ENCODE data around the gene DYRK2. TPM values are rescaled to one million over a fixed set of nuclear protein-coding genes. Genes with fewer than 3 reads are reported as not detected.

DYRK2 gene
- polyA plus RNA-seq, 3 donors, result 7.5 to 12.5 (median 9.7) TPM

DNA sequence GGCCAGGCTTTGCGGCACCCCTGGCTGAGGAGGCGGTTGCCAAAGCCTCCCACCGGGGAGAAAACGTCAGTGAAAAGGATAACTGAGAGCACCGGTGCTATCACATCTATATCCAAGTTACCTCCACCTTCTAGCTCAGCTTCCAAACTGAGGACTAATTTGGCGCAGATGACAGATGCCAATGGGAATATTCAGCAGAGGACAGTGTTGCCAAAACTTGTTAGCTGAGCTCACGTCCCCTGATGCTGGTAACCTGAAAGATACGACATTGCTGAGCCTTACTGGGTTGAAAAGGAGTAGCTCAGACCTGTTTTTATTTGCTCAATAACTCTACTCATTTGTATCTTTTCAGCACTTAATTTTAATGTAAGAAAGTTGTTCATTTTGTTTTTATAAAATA lies 9.9 kb downstream of the DYRK2 start:
- 95% methylated on average over 6 of the region's 8 CpGs for WGBS (ENCODE audit: insufficient coverage)
- H3K36me3 Mint-ChIP-seq, result peaks cover 35 to 42% of the 10 kb centered on the region in 2 donors
- H3K27me3 Mint-ChIP-seq (ENCODE audit: low read depth in 3 of 3), result no peaks in the 10 kb centered on the region
- peaks cover 70% of the 10 kb centered on the region for H4K20me1 ChIP-seq (ENCODE audit: insufficient read depth, low read length)
- H3K27ac ChIP-seq (ENCODE audit: low read depth in 1 of 2, low read length in 2 of 2), result no peak overlapping the region
- TF ChIP-seq, protein P1, sequence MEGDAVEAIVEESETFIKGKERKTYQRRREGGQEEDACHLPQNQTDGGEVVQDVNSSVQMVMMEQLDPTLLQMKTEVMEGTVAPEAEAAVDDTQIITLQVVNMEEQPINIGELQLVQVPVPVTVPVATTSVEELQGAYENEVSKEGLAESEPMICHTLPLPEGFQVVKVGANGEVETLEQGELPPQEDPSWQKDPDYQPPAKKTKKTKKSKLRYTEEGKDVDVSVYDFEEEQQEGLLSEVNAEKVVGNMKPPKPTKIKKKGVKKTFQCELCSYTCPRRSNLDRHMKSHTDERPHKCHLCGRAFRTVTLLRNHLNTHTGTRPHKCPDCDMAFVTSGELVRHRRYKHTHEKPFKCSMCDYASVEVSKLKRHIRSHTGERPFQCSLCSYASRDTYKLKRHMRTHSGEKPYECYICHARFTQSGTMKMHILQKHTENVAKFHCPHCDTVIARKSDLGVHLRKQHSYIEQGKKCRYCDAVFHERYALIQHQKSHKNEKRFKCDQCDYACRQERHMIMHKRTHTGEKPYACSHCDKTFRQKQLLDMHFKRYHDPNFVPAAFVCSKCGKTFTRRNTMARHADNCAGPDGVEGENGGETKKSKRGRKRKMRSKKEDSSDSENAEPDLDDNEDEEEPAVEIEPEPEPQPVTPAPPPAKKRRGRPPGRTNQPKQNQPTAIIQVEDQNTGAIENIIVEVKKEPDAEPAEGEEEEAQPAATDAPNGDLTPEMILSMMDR (IDR thresholded peaks at IDR 0.05), result no peak
- H3K9me3 ChIP-seq (replicated peaks in 1 of 2; ENCODE audit: control insufficient read depth in 1 of 2, insufficient read depth in 1 of 2, low read length in 2 of 2), result no peaks in the 10 kb centered on the region
- no peak overlapping the region for H3K27ac Mint-ChIP-seq
- no peaks in the 10 kb centered on the region for H3K27me3 ChIP-seq (ENCODE audit: control insufficient read depth in 2 of 2, insufficient read depth in 2 of 2, low read length in 2 of 2)
- peaks cover 8% of the 10 kb centered on the region for H3K4me1 Mint-ChIP-seq
- no peak for DNase-seq
- H2AFZ ChIP-seq (ENCODE audit: insufficient read depth, low read depth, low read length, poor library complexity, severe bottlenecking), result no peak overlapping the region
- H3K79me2 ChIP-seq (ENCODE audit: insufficient read depth, low read length), result peaks cover 29% of the 10 kb centered on the region
- no peak overlapping the region for H3K4me2 ChIP-seq (replicated peaks; ENCODE audit: extremely low read depth, low read length, poor library complexity, severe bottlenecking)
- peaks cover 0 to 3% of the 10 kb centered on the region in 2 donors for H3K4me1 ChIP-seq (ENCODE audit: control insufficient read depth in 1 of 2, insufficient read depth in 2 of 2, low read length in 2 of 2)
- intact Hi-C loops (cut with micrococcal nuclease), result no loop called here
- peaks cover 26 to 38% of the 10 kb centered on the region in 2 donors for H3K36me3 ChIP-seq (replicated peaks in 1 of 2; ENCODE audit: control insufficient read depth in 1 of 2, insufficient read depth in 2 of 2, low read length in 2 of 2)
- H3K9me3 Mint-ChIP-seq, result no peaks in the 10 kb centered on the region
- H3K4me3 ChIP-seq (replicated peaks in 1 of 3; ENCODE audit: low read depth in 2 of 3, low read length in 3 of 3), result no peak overlapping the region
- H3K9ac ChIP-seq (ENCODE audit: insufficient read depth, low read length, poor library complexity, severe bottlenecking), result no peak overlapping the region
- H3K4me3 Mint-ChIP-seq, result no peak overlapping the region

DNA sequence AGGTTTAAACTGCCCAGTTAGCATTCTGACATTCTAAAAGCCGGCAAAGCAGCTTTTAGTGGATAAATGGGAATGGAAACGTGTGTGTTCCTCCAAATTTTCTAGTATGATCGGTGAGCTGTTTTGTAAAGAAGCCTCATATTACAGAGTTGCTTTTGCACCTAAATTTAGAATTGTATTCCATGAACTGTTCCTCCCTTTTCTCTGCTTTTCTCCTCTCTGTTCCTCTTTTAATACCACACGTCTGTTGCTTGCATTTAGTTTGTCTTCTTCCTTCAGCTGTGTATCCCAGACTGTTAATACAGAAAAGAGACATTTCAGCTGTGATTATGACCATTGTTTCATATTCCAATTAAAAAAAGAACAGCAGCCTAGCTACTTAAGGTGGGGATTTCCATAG lies 10.7 kb downstream of the DYRK2 start:
- no peak overlapping the region for H2AFZ ChIP-seq (ENCODE audit: insufficient read depth, low read depth, low read length, poor library complexity, severe bottlenecking)
- H3K4me2 ChIP-seq (replicated peaks; ENCODE audit: extremely low read depth, low read length, poor library complexity, severe bottlenecking), result no peak overlapping the region
- H4K20me1 ChIP-seq (ENCODE audit: insufficient read depth, low read length), result peaks cover 62% of the 10 kb centered on the region
- TF ChIP-seq, protein P1 (IDR thresholded peaks at IDR 0.05), result no peak
- no peaks in the 10 kb centered on the region for H3K27me3 ChIP-seq (ENCODE audit: control insufficient read depth in 2 of 2, insufficient read depth in 2 of 2, low read length in 2 of 2)
- H3K9ac ChIP-seq (ENCODE audit: insufficient read depth, low read length, poor library complexity, severe bottlenecking), result no peak overlapping the region
- Mint-ChIP-seq H3K4me3 (no peak overlapping the region), H3K27me3 (ENCODE audit: low read depth in 3 of 3) (no peaks in the 10 kb centered on the region), H3K9me3 (no peaks in the 10 kb centered on the region), H3K27ac (peak overlapping the region in 3 of 7 donors; percentile 2 to 47 (median 21)), H3K36me3 (peaks cover 34 to 40% of the 10 kb centered on the region in 2 donors), H3K4me1 (peaks cover 8% of the 10 kb centered on the region)
- H3K4me3 ChIP-seq (replicated peaks in 1 of 3; ENCODE audit: low read depth in 2 of 3, low read length in 3 of 3), result no peak overlapping the region
- no peak for DNase-seq
- H3K4me1 ChIP-seq (ENCODE audit: control insufficient read depth in 1 of 2, insufficient read depth in 2 of 2, low read length in 2 of 2), result peaks cover 0 to 3% of the 10 kb centered on the region in 2 donors
- peak overlapping the region in 1 of 2 donors; percentile 5 for H3K27ac ChIP-seq (ENCODE audit: low read depth in 1 of 2, low read length in 2 of 2)
- no CpG with 5 or more reads among the region's 4 CpGs for WGBS (ENCODE audit: insufficient coverage)
- no peaks in the 10 kb centered on the region for H3K9me3 ChIP-seq (replicated peaks in 1 of 2; ENCODE audit: control insufficient read depth in 1 of 2, insufficient read depth in 1 of 2, low read length in 2 of 2)
- H3K36me3 ChIP-seq (replicated peaks in 1 of 2; ENCODE audit: control insufficient read depth in 1 of 2, insufficient read depth in 2 of 2, low read length in 2 of 2), result peaks cover 26 to 38% of the 10 kb centered on the region in 2 donors
- peaks cover 21% of the 10 kb centered on the region for H3K79me2 ChIP-seq (ENCODE audit: insufficient read depth, low read length)
- intact Hi-C loops (cut with micrococcal nuclease), result no loop called here

Data from CD14-positive monocyte (primary cell).